DMS79 (cell line): Measurements from ENCODE around the gene CKB.
"Not testable (repeated sequence)": the region's sequence is repeated elsewhere in the genome, so short reads cannot be mapped to it uniquely, and the experiment has no call there.

Experiments used
- DNase-seq: peaks from one replicate; lab custom pipeline; 2025; lab: John Stamatoyannopoulos, UW

CKB gene

GRCh38 chr14:103526247-103526913 lies 3.8 kb upstream of the CKB start:
- no peak for DNase-seq

DNA sequence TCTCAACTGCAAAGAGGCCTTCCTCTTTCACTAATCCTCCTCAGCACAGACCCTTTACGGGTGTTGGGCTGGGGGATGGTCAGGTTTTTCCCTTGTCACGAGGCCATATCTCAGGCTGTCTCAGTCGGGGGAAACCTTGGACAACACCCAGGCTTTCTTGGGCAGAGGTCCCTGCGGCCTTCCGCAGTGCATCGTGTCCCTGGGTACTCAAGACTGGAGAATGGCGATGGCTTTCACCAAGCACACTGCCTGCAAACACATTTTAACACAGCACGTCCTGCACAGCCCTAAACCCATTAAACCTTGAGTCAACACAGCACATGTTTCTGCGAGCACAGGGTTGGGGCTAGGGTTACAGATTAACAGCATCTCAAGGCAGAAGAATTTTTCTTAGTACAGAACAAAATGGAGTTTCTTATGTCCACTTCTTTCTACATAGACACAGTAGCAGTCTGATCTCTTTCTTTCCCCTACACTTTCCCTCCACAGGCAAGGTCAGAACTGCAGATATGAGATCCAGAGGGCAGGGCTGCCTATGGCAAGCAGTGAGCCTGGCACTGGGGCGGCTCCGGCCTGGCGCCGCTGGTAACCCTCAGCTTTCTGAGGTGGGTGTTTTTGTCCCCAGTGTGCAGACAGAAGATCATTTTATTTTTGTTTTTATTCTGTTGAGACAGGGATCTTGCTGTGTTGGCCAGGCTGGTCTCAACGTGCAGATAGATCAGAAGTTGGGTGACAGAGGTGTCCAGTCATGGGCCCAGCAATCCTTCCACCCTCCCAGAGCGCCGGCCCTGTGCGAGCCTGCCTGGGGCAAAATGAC lies 3.0 kb upstream of the CKB start:
- not testable (repeated sequence) for DNase-seq

DNA sequence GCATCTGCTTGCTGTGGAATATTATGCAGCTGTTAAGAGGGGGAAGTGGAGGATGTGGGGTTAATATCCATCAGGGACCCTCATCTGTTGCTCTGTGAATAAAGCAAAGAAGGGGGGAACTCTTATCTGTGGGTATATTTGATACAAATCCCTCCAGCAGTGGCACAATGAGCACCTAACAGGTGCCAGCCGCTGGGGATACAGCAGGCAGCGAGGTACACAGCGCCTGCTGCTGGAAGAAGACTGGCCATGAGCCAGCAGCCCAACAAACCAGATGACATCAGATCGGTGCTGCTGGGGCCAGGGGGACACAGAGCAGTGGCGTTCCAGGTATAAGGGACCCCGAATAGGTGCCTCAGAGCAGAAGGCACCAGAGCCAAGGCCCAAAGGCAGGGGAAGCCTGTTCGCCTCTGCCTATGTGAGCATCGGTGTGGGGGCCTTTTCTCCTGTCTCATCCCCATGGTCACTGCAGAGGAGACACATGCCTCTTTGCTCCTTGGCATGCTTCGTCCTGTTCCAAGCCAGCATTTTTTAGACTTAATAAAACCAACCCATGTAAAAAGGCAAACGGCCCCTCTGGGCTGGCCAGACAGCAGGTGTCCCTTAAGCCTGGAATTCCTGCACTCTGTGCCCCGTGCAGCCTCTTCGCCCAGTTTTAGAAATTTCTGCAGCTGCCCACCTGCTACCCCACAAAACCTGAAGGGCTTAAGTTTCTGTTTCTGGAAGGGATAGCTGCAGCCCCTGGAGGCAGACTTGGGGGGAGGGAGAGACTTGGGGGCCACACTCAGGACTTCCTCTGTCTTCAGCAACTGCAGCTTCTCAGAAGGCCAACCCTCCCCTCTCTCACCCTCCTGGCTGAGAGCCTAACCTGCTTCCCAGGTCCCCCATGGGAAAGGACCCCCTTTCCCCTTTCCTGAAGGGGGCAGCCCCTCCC lies 1.6 kb upstream of the CKB start:
- DNase-seq = no peak

DNA sequence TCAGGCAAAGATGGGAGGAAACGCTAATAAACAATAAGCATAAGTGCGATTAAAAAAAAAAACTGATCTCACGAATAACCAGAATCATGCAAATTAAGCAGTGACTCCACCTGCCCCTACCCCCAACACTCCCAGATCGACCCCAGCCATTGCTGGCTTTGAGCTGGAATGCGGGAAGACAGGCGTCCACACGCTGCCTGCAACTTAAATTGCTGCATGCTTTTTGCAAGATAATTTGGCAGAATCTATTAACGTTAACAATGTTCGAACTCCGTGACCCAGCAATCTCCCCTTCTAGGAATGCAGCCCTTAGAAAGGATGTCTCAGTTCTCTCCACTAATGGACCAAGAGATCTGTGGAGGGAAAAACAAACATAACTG lies 935 bp upstream of the CKB start:
- DNase-seq = no peak

DNA sequence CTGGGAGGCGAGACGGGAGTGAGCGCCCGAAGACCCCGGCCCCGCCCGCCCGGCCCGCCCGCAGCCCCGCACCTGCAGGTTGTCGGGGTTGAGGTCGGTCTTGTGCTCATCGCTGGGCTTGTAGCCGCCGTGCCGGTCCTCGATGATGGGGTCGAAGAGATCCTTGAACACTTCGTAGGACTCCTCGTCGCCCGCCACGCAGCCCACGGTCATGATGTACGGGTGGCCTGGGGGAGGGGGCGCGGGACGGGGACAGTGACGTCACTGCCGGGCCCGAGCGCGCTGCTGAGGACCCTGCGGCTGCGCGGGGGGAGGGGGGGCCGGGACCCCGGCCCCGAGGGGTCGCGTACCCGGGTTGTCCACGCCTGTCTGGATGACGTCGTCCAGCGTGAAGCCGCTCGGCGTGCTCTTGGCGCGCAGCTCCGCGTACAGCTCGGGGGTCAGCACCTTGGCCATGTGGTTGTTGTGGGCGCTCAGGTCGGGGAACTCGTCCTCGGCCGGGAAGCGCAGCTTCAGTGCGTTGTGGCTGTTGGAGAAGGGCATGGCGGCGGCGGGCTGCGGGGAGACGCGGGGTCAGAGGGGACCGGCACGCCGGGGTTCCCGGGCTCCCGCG lies 573 bp downstream of the CKB start:
- peak; percentile 47 for DNase-seq

- DNase-seq = no peak
Measured at GRCh38 chr14:103521438-103521950, 1.1 kb downstream of the CKB start.

GRCh38 chr14:103520657-103521437 lies 1.8 kb downstream of the CKB start:
- DNase-seq = peak; percentile 84

DNA sequence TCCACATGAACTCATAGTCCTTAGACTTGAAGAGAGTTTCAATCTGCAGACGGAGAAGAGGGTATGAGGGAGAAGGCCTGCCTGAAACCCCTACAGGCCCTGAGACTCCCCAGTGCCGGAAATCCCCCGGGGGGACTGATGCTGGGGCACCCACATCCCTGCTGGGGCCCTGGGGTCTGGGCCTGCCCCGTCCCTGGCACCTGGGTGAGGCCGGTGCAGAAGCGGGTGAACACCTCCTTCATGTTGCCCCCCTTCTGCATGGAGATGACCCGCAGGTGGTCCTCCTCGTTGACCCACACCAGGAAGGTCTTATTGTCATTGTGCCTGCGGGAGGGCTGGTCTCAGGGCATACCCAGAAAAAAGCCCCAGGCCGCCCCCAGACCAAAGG lies 2.4 kb downstream of the CKB start:
- no peak for DNase-seq

DNA sequence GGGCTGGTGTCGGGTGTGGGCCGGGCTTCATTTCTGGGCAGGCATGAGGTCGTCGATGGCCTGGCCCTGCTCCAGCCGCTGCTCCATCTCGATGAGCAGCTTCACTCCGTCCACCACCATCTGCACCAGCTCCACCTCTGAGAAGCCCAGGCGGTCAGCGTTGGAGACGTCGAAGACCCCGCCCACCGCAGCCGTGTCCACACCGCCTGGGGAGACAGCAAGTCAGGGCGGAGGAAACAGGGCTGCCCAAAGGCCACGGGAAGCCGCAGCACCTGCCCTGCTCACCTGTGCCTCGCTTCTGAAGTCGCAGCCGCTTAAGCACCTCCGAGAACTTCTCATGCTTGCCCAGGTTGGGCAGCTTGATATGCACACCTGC lies 2.8 kb downstream of the CKB start:
- peak; percentile 66 for DNase-seq

DNA sequence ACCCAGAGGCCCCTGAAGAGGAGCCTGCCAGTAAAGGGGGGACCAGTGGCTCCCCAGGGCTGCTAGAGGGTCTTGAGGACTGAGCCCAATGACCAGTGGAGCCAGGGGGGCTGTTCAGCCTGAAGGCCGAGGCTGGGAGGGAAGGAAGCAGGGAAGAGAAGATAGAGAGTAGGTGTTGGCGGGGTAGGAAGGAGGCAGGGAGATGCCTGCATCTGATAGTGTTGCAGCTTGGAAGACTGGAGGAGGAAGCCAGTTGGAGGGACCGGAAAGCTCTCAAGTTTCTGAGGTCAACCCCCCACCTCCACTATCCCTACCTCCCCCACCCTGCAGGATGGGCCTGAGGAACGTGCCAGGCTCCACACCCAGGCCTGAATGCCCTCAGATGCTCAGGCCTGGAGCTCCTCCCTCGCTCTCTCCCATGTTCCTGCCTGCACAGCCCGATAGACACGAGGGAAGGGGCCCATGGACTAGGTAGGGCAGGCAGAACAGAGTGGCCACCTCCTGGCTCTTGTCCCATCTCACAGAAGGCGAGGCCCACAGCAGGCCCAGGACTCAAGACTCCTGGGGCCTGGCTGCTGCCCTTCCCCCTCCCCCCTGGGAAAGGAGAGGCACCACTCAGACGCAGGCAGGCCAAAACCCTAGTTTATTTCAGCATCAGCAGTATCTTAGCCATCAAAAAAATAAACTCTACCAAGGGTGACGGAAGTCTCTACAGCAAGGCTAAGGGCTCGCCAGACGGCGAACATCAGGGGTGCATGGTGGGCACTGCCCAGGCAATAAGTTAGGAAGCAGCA lies 3.4 kb downstream of the CKB start:
- no peak for DNase-seq

- peak; percentile 36 for DNase-seq
Measured at GRCh38 chr14:103518422-103519042, 4.1 kb downstream of the CKB start.

DNA sequence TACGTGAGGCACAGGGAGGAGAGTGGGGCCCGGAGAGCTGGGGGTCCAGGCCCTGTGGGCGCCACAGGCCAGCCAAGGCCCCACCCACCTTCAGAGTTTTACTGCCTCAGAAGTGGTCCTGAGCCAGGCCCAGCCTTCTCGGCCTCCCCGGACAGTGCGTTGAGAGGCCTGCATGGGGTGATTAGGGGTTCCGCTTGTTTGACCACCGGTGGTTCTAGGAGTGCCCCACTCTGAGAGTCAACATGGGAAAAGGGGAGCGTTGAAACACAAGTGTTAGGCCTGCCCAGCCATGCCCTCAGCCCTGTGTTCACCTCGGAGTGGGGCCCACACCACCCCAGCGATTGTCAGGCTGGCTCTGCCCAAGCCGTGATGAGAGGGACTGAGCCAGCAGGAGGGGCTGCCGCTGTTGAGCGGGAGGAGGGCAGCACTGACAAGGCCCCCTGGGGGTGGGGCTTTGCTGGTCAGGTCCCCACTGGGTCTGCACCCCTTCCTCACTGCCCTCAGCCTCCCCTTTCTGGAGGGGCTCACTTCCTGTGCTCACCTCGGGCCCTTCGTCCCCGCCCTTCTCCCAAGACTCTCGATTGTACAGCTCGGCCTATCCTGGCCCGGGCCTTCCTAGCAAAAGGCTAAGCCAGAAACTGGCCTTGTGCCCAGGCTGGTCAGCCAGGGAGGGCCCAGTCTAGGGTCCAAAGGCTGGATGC lies 4.8 kb downstream of the CKB start:
- no peak for DNase-seq

DNA sequence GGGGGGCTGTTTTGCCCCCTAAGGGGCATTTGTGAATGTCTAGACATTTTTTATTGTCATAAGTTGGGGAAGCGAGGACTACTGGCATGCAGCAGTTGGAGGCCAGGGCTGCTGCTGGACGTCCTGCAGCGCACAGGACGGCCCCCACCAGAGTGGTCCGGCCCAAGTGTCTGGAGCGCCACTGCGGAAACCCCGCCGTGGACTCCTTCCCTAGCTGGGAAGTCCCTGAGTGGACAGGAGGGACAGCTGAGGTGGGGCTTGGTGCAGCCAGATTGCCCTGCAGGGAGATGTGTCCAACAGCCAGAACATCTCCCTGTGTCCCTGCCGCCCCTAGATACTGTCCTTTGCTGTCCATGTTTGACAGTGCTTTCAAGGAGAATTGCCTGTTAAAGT lies 5.5 kb downstream of the CKB start:
- DNase-seq = no peak

- no peak for DNase-seq
Measured at GRCh38 chr14:103516426-103517173, 6.0 kb downstream of the CKB start.

GRCh38 chr14:103514596-103515421 lies 7.8 kb downstream of the CKB start:
- peak; percentile 62 for DNase-seq

DNA sequence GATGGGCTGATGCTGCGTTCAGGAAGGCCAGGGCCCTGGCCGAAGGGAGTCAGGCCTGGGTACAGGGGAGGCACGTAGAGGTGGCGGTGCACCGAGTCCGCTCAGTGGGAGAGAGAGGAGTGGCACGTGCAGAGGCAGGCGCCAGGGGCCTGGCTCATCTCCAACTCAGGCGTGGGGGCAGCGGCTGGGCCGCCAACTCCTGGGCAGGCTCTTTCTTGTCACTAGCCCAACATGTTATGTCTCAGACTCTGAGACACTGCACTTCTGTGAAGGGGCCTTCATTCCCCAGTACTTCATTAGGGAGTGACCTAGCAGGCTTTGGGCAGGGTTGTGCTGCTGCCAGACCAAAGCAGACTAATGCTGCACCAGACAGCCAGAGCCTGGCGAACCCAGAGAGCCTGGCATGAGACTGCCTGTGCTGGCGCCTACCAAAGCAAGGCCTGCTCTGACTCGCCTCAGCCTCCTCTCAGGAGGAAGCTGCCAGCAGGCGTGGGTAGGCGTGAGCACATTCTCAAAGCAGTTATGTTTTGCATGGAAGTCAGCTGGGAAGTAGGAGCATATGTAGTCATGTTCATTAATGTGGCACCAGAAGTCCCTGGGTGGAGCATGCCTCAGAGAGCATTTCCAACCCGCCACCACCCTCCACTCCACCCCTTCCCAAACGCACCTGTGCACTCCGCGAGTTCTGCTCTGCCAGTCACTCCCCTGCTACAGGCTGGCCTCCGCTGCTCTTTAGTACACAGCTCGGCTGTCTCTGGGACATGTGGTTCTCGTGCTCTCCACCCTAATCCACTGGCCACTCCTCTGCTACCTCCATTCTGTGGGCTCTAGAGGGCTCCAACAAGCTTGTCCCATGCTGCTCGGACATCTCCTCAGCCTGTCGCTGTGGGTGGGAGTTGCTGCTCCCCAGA lies 9.7 kb downstream of the CKB start:
- peak; percentile 99 for DNase-seq
